Endodermal cell (in vitro differentiated cells): Measurements from ENCODE around the gene MINAR1. TPM values are rescaled to one million over a fixed set of nuclear protein-coding genes. Genes with fewer than 3 reads are reported as not detected.

Source experiments
- DNase-seq: peaks from one replicate; pipeline ENCODE4 v3.0.0-alpha.2; 2017
- H3K27ac ChIP-seq: 2 replicates; pipeline ENCODE4 v1.5.1; 2013; ENCODE audit warnings: mild to moderate bottlenecking, low read depth, low read length, moderate library complexity
- H3K27me3 ChIP-seq: 2 replicates; pipeline ENCODE4 v1.6.1; 2013; ENCODE audit warnings: mild to moderate bottlenecking, low read length, moderate library complexity; ENCODE audit not compliant: insufficient read depth, control insufficient read depth, poor library complexity, severe bottlenecking
- H3K36me3 ChIP-seq: 2 replicates; pipeline ENCODE4 v1.7.0; 2013; ENCODE audit warnings: mild to moderate bottlenecking, low read length, moderate library complexity; ENCODE audit not compliant: control insufficient read depth, insufficient read depth
- H3K4me1 ChIP-seq: one replicate; pipeline ENCODE4 v1.7.0; 2013; ENCODE audit warnings: low read length; ENCODE audit not compliant: control insufficient read depth, insufficient read depth
- H3K4me3 ChIP-seq: 2 replicates; pipeline ENCODE4 v1.5.1; 2013; ENCODE audit warnings: mild to moderate bottlenecking, low read length, moderate library complexity
- H3K9ac ChIP-seq: 2 replicates; pipeline ENCODE4 v1.6.1; 2013; ENCODE audit warnings: mild to moderate bottlenecking, low read length, moderate library complexity; ENCODE audit not compliant: poor library complexity, severe bottlenecking; ENCODE audit errors: extremely low read depth
- H3K9me3 ChIP-seq: 2 replicates; pipeline ENCODE4 v1.6.1; 2013; ENCODE audit warnings: mild to moderate bottlenecking, low read length, moderate library complexity; ENCODE audit not compliant: control insufficient read depth
- H3K27ac Mint-ChIP-seq: 2 replicates; pipeline ENCODE4 v1.8.0; 2020; ENCODE audit warnings: mixed read lengths
- H3K27me3 Mint-ChIP-seq: 2 replicates; pipeline ENCODE4 v1.8.0; 2021; ENCODE audit warnings: mild to moderate bottlenecking, mixed read lengths; ENCODE audit not compliant: insufficient read depth
- H3K36me3 Mint-ChIP-seq: 2 replicates; pipeline ENCODE4 v1.8.0; 2020; ENCODE audit warnings: low read depth, mixed read lengths
- H3K4me1 Mint-ChIP-seq: 2 replicates; pipeline ENCODE4 v1.8.0; 2020; ENCODE audit warnings: mixed read lengths
- H3K4me3 Mint-ChIP-seq: 2 replicates; pipeline ENCODE4 v1.8.0; 2020; ENCODE audit warnings: mild to moderate bottlenecking, moderate library complexity, mixed read lengths
- H3K9me3 Mint-ChIP-seq: 2 replicates; pipeline ENCODE4 v1.8.0; 2020; ENCODE audit warnings: mild to moderate bottlenecking, mixed read lengths
- CTCF ChIP-seq: fragments of 200-600 bp; sonication (generic); conservative IDR thresholded peaks from 2 replicates; pipeline ENCODE4 v1.5.0; 2021; ENCODE audit warnings: antibody characterized with exemption, mild to moderate bottlenecking
- WGBS, 2 experiments: methylation state at CpG; one replicate each; pipeline versions ENCODE4 v1.1.5 to v1.1.7; 2013; ENCODE audit warnings: missing lambda C conversion rate in 2 of 2, mixed read lengths in 1 of 2; ENCODE audit not compliant: insufficient coverage in 1 of 2, insufficient read length in 1 of 2; 5-methylcytosine and 5-hydroxymethylcytosine counted together
- total RNA-seq, 2 donors: library from RNA; stranded (reverse); fragmentation: NEBNext Ultra II Directional in 1 of 2; extraction: Animal tissue kit (Norgen Biotek cat#: 25700) in 1 of 2; gene quantifications; 2 replicates in 1 of 2; 3 replicates in 1 of 2; pipeline ENCODE4 v1.2.1, GENCODE V29; 2021

Gene MINAR1
- total RNA-seq, 2 donors from 2014 or later = 1.1 to 1.2 TPM

- Mint-ChIP-seq H3K27ac (no peak overlapping the region), H3K9me3 (no peaks in the 10 kb centered on the region), H3K4me1 (no peaks in the 10 kb centered on the region), H3K27me3 (no peaks in the 10 kb centered on the region), H3K36me3 (no peaks in the 10 kb centered on the region), H3K4me3 (no peak overlapping the region)
- WGBS, 2 experiments = 90 to 92% methylated on average over 5 to 6 of the region's 6 CpGs
- H3K4me3 ChIP-seq = no peak overlapping the region
- H3K36me3 ChIP-seq = no peaks in the 10 kb centered on the region
- no peak overlapping the region for H3K27ac ChIP-seq
- no peak for TF ChIP-seq CTCF
- H3K9ac ChIP-seq = no peak overlapping the region
- DNase-seq = no peak
- no peaks in the 10 kb centered on the region for H3K4me1 ChIP-seq
- no peaks in the 10 kb centered on the region for H3K27me3 ChIP-seq
- no peaks in the 10 kb centered on the region for H3K9me3 ChIP-seq
Observed at GRCh38 chr15:79458491-79458890, 26.4 kb downstream of the MINAR1 start.

DNA sequence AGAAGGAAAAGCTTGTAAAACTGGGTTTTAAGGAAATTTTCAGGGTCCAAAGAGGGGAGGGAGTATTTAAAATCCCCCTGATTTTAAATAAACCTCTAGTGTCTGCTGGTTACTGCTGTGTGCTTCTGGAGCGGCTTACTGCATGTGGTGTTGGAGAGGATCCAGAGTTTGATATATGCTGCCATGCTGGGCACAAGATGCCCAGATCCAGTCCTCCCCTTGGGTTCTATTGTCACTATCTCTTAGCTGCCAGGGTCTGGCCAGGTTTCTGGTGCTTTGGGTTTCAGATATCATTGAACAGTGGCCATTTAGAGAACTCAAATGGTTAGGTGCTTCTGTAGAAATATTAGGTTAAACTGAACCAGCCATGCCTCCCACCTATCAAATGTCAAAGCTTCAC is 27.5 kb downstream of the MINAR1 start:
- Mint-ChIP-seq H3K36me3 (no peaks in the 10 kb centered on the region), H3K4me1 (no peaks in the 10 kb centered on the region), H3K9me3 (no peaks in the 10 kb centered on the region), H3K4me3 (no peak overlapping the region), H3K27ac (no peak overlapping the region), H3K27me3 (no peaks in the 10 kb centered on the region)
- Histone ChIP-seq H3K27me3 (no peaks in the 10 kb centered on the region), H3K9ac (no peak overlapping the region), H3K4me3 (no peak overlapping the region), H3K9me3 (no peaks in the 10 kb centered on the region), H3K4me1 (no peaks in the 10 kb centered on the region), H3K27ac (no peak overlapping the region), H3K36me3 (no peaks in the 10 kb centered on the region)
- DNase-seq = no peak
- 100% methylated on average over 1 of the region's 1 CpG; no CpG with 5 or more reads in 1 of the 2 experiments for WGBS, 2 experiments
- TF ChIP-seq CTCF = no peak

DNA sequence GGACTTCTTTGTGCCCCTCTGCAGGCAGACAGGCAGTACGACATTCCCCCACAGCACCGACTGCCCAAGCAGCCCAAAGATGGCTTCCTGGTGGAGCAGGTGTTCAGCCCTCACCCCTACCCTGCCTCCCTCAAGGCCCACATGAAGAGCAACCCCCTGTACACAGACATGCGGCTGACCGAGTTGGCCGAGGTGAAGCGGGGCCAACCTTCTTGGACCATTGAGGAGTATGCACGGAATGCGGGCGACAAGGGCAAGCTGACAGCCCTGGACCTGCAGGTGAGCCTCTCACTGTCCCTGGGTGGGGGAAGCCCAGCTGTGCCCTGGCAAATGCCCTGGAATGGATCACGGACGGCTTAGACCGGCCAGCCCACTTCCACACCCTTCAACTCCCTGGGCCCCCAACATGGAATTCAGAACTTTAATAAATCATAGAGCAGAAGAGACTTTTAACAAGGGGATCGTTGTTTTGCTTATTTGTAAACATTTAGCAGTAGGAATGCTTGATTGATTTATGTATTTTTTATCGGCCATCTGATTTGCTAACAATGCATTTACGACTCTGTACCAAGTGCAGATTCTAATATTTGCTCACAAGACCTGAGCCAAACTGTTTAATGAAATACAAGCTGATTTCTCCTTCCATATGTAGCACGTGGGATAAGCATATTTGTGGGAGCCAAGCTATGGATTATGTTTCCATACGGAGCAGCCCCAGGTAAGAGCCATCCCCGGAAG is 31.1 kb downstream of the MINAR1 start:
- no peak for DNase-seq
- Histone ChIP-seq H3K4me1 (no peaks in the 10 kb centered on the region), H3K36me3 (no peaks in the 10 kb centered on the region), H3K27ac (no peak overlapping the region), H3K9me3 (no peaks in the 10 kb centered on the region), H3K4me3 (no peak overlapping the region), H3K27me3 (no peaks in the 10 kb centered on the region), H3K9ac (no peak overlapping the region)
- Mint-ChIP-seq H3K4me1 (no peaks in the 10 kb centered on the region), H3K27ac (no peak overlapping the region), H3K27me3 (no peaks in the 10 kb centered on the region), H3K4me3 (no peak overlapping the region), H3K36me3 (no peaks in the 10 kb centered on the region), H3K9me3 (no peaks in the 10 kb centered on the region)
- no peak for TF ChIP-seq CTCF
- 89 to 93% methylated on average over 10 to 18 of the region's 18 CpGs for WGBS, 2 experiments
